Thyroid gland (tissue), 4 donors: ENCODE results near the gene OR52B6.

Source experiments
- POLR2A ChIP-seq, 2 donors: fragments of 450-650 bp; IDR thresholded peaks; one replicate each; pipeline ENCODE4 v1.6.1; 2017; ENCODE audit warnings: antibody characterized with exemption in 2 of 2, mild to moderate bottlenecking in 2 of 2, moderate library complexity in 1 of 2
- TF ChIP-seq, protein P1 (sequence below), 6 experiments: fragments of 200-600 bp in 3 of 6; fragments of 450-650 bp in 3 of 6; sonication (generic) in 3 of 6; IDR thresholded peaks; one replicate each; pipeline ENCODE4 v1.5.1; 2016 to 2019; ENCODE audit warnings: antibody characterized with exemption in 6 of 6, mild to moderate bottlenecking in 2 of 6, inconsistent platforms in 1 of 6, moderate library complexity in 1 of 6

DNA sequence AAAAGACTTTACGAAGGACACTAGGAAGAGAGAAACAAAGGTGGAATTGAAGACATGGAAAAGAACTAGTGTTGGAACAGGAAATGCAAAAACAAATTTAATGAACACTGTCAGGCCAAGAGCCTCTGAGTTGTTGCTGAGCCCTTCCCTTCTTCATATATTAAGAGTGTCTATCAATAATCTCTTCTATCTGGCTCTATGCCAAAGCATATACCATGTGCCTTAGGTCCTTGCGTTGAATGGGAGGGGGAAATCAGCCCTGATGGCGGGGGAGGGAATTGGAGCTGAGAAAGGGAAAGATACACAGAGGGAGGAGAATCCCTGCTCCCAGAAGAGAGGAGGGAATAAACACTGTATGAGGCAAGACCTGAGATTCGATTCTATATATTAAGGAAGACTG, 5.5 kb upstream of the OR52B6 start:
- TF ChIP-seq, protein P1, sequence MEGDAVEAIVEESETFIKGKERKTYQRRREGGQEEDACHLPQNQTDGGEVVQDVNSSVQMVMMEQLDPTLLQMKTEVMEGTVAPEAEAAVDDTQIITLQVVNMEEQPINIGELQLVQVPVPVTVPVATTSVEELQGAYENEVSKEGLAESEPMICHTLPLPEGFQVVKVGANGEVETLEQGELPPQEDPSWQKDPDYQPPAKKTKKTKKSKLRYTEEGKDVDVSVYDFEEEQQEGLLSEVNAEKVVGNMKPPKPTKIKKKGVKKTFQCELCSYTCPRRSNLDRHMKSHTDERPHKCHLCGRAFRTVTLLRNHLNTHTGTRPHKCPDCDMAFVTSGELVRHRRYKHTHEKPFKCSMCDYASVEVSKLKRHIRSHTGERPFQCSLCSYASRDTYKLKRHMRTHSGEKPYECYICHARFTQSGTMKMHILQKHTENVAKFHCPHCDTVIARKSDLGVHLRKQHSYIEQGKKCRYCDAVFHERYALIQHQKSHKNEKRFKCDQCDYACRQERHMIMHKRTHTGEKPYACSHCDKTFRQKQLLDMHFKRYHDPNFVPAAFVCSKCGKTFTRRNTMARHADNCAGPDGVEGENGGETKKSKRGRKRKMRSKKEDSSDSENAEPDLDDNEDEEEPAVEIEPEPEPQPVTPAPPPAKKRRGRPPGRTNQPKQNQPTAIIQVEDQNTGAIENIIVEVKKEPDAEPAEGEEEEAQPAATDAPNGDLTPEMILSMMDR (IDR thresholded peaks at IDR 0.05): no peak
- no peak for TF ChIP-seq POLR2A (IDR thresholded peaks at IDR 0.05)
